NCI-H146 treated with DMSO at 0.1 percent for 48 hours (cell line): Measurements from ENCODE around the gene TAF11L8.
"Not testable (repeated sequence)": the region's sequence is repeated elsewhere in the genome, so short reads cannot be mapped to it uniquely, and the experiment has no call there.

Source experiments
- DNase-seq: peaks from one replicate; lab custom pipeline; 2025; ENCODE audit not compliant: unreplicated experiment; lab: John Stamatoyannopoulos, UW

Gene TAF11L8

DNA sequence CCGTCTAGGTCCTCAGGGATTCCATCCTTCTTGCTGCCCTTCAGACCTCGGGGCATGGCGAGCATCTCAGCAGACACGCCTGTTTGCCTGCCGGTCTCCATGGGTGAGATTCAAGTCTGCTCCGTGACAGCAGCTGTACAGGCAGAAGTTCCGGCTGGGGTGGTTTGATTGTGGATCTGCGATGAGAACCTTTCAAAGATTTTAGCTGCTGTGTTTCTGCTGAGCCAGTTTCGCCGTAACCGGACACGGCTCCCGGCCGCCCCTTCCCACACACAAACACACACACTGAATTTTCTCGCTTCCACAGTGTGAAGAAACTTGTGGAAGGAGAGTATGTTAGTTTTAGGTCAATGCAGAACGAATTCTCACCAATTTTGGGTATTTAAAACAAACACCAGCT is at the start of gene TAF11L8:
TAF11L8 (minus strand) TSS at position 101 of the 400 bp plus-strand sequence.
- not testable (repeated sequence) for DNase-seq

DNA sequence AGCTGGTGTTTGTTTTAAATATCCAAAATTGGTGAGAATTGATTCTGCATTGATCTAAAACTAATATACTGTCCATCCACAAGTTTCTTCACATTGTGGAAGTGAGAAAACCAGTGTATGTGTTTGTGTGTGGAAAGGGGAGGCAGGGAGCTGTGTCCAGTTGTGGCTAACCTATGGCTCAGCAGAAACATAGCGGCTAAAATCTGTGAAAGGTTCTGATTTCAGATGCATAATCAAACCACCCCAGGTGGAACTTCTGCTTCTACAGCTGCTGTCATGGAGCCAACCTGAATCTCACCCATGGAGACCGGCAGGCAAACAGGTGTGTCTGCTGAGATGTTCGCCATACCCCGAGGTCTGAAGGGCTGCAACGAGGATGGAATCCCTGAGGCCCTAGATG is 43.4 kb upstream of the TAF11L8 start, which contains the start of gene TAF11L14:
TAF11L14 (plus strand) TSS at position 301 of the 400 bp plus-strand sequence.
- DNase-seq: no peak

DNA sequence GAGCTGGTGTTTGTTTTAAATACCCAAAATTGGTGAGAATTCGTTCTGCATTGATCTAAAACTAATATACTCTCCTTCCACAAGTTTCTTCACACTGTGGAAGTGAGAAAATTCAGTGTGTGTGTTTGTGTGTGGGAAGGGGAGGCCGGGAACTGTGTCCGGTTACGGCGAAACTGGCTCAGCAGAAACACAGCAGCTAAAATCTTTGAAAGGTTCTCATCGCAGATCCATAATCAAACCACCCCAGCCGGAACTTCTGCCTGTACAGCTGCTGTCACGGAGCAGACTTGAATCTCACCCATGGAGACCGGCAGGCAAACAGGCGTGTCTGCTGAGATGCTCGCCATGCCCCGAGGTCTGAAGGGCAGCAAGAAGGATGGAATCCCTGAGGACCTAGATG is 41.0 kb upstream of the TAF11L8 start, which contains the start of gene TAF11L13:
TAF11L13 (plus strand) TSS at position 301 of the 400 bp plus-strand sequence.
- not testable (repeated sequence) for DNase-seq

DNA sequence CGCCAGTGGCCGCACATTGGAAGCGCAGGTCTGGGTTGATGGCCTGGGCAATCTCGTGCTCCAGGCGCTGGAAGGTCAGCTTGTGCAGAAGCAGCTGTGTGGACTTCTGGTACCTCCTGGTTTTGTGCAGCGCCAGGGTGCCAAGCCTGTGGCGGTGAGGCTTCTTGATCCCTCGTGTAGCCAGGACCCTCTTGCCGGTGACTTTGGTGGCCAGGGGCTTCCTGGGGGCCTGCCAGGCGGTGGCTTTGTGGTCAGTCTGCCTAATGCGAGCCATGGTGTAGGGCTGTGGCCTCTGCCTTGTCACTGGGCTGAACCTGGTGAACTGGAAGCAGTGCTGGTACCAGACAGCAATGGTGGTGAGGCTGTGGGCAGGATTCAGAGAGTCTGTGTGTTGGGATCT is 34.9 kb upstream of the TAF11L8 start:
- DNase-seq: no peak

DNA sequence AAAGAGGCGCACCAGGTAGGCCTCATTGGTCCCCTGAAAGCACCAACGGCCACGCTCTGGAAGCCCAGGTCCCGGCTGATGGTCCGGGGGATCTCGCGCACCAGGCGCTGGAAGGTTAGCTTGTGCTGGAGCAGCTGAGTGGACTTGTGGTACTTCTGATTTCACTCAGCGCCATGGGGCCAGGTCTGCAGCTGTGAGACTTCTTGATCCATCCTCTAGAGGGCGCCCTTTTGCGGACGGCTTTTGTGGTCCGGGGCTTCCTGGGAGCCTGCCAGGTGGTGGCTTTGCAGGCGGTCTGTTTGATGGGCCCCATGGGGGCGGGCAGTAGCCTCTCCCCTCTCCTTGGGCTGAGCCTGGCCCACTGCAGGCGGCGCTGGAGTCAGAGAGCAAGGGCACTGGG is 29.9 kb upstream of the TAF11L8 start:
- no peak for DNase-seq

DNA sequence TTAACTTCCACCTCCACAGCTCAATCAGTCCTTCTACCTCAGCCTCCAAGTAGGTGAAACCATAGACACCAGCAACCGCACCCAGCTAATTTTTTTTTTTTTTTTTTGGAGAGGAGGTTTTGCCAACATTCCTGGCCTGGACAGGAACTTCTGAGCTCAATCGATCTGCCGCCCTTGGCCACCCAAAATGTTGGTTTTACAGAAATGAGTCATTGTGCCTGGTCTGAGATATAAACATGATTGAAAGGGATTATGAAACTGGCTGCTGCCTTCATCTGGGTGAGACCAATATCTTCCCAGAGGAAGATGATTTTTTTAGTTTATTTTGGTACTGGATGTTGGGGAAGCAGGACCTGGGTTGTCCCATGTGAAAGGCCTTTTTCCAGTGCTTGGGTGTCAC is 28.6 kb upstream of the TAF11L8 start:
- DNase-seq: no peak

DNA sequence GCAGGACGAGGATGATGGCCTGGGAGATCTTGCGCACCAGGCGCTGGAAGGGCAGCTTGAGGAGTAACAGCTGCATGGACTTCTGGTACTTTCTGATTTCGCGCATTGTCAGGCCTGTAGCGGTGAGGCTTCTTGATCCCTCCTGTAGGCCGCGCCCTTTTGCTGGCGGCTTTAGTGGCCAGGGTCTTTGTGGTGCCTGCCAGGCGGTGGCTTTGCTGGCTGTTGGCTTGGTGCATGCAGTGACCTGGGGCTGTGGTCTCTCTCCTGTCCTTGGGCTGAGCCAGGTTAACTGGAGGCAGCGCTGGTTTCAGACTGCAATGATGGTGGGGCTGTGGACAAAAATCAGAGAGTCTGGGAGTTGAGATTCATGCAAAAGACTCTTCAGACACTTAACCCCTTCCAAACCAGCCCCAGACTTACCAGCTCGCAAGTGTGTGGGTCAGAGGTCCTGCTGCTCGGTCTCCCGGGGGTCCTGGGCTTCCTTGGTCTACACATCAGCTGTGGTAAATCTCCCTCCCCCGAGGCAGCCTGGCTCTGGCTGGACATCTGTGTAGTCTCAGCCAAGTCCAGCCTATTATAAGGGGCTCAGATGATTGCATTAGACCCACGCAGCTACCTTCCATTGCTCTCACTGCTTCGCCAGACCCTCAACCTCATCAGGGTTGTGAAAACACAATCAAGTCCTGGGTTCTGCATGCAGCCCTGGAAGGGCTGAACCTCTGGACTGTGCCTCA is 24.3 kb upstream of the TAF11L8 start:
- no peak for DNase-seq

DNA sequence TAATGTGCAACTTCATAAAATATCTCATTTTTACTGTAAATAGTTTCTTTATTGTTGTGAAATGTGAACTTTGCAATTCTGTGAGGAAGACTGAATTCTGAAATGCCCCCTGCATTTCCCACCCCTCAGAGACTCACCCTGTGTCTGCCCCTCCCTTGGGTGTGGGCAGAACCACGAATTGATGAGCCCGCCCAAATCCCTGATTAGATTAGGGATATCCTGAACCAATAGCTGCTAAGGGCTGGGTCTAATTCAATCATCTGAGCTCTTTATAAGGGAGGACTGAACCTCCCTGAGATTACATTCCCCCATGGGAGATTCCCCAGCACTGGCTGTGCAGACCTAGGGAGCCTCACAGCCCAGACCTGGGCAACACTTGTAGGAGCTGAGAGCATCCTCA is 19.3 kb upstream of the TAF11L8 start, which contains the start of gene TAF11L12:
TAF11L12 (plus strand) TSS at position 301 of the 400 bp plus-strand sequence.
- DNase-seq: not testable (repeated sequence)

DNA sequence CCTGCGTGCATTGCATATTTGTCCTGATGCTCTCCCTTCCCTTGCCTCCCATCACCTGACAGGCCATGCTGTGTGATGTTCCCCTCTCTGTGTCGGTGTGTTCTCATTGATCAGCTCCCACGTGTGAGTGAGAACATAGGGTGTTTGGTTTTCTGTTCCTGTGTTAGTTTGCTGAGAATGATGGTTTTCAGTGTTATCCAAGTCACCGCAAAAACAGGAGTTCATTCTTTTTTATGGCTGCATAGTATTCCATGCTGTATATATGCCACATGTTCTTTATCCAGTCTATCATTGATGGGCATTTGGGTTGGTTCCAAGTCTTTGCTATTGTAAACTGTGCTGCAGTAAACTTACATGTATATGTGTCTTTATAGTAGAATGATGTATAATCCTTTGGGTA is 16.7 kb upstream of the TAF11L8 start:
- not testable (repeated sequence) for DNase-seq

DNA sequence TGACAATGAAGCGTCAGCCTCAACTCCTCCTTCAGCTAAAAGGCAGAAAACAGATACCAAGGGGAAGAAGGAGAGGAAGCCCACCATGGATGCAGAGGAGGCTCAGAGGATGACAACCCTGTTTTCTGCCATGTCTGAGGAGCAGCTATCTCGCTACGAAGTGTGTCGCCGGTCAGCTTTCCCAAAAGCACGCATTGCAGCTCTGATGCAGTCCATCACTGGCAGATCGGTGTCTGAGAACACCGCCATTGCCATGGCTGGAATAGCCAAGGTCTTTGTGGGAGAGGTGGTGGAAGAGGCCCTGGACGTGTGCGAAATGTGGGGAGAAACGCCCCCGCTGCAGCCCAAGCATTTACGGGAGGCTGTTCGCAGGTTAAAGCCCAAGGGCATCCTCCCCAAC is 14.2 kb upstream of the TAF11L8 start:
- DNase-seq: no peak

DNA sequence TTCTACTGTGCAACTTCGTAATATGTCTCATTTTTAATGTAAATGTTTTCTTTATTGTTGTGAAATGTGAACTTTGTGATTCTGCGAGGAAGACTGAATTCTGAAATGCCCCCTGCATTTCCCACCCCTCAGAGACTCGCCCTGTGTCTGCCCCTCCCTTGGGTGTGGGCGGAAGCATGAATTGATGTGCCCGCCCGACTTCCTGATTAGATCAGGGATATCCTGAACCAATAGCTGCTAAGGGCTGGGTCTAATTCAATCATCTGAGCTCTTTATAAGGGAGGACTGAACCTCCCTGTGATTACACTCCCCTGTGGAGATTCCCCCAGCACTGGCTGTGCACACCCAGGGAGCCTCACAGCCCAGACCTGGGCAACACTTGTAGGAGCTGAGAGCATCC is 13.1 kb upstream of the TAF11L8 start, which contains the start of gene TAF11L11:
TAF11L11 (plus strand) TSS at position 304 of the 400 bp plus-strand sequence.
- not testable (repeated sequence) for DNase-seq

DNA sequence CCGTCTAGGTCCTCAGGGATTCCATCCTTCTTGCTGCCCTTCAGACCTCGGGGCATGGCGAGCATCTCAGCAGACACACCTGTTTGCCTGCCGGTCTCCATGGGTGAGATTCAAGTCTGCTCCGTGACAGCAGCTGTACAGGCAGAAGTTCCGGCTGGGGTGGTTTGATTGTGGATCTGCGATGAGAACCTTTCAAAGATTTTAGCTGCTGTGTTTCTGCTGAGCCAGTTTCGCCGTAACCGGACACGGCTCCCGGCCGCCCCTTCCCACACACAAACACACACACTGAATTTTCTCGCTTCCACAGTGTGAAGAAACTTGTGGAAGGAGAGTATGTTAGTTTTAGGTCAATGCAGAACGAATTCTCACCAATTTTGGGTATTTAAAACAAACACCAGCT is 7.0 kb upstream of the TAF11L8 start, which contains the start of gene TAF11L10:
TAF11L10 (minus strand) TSS at position 101 of the 400 bp plus-strand sequence.
- not testable (repeated sequence) for DNase-seq

DNA sequence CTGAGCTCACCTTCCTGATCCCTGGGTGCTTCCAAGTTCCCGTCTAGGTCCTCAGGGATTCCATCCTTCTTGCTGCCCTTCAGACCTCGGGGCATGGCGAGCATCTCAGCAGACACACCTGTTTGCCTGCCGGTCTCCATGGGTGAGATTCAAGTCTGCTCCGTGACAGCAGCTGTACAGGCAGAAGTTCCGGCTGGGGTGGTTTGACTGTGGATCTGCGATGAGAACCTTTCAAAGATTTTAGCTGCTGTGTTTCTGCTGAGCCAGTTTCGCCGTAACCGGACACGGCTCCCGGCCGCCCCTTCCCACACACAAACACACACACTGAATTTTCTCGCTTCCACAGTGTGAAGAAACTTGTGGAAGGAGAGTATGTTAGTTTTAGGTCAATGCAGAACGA is 3.5 kb upstream of the TAF11L8 start, which contains the start of gene TAF11L9:
TAF11L9 (minus strand) TSS at position 140 of the 400 bp plus-strand sequence.
- not testable (repeated sequence) for DNase-seq

DNA sequence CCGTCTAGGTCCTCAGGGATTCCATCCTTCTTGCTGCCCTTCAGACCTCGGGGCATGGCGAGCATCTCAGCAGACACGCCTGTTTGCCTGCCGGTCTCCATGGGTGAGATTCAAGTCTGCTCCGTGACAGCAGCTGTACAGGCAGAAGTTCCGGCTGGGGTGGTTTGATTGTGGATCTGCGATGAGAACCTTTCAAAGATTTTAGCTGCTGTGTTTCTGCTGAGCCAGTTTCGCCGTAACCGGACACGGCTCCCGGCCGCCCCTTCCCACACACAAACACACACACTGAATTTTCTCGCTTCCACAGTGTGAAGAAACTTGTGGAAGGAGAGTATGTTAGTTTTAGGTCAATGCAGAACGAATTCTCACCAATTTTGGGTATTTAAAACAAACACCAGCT is 5.1 kb downstream of the TAF11L8 start, which contains the start of gene TAF11L7:
TAF11L7 (minus strand) TSS at position 101 of the 400 bp plus-strand sequence.
- DNase-seq: not testable (repeated sequence)
